NCI-H1105 (cell line): ENCODE measurements around the gene OR7G2.
"Not testable (repeated sequence)": the region's sequence is repeated elsewhere in the genome, so short reads cannot be mapped to it uniquely, and the experiment has no call there.

Experiments
- DNase-seq: peaks from one replicate; lab custom pipeline; 2025; lab: John Stamatoyannopoulos, UW

OR7G2 gene

GRCh38 chr19:9073806-9074205 lies 33.5 kb downstream of the OR7G2 start:
- no peak for DNase-seq

GRCh38 chr19:9071720-9072119 lies 35.6 kb downstream of the OR7G2 start:
- DNase-seq, result not testable (repeated sequence)

GRCh38 chr19:9070066-9070465 lies 37.2 kb downstream of the OR7G2 start:
- DNase-seq, result no peak

GRCh38 chr19:9065457-9066014 lies 41.7 kb downstream of the OR7G2 start:
- no peak for DNase-seq

DNA sequence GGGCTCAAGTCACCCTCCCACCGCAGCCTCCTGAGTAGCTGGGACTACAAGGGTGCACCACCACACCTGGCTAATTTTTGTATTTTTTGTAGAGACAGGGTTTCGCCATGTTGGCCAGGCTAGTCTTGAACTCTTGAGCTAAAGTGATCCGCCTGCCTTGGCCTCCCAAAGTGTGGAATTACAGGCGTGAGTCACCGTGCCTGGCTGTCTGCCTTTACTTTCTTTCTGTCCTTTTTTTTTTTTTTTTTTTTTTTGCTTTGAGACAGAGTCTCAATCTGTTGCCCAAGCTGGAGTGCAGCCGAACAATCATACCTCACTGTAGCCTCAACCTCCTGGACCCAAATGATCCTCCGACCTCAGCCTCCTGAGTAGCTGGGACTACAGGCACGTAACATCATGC lies 45.4 kb downstream of the OR7G2 start:
- DNase-seq, result no peak

GRCh38 chr19:9060564-9061340 lies 46.5 kb downstream of the OR7G2 start:
- DNase-seq, result no peak

- DNase-seq, result no peak
Measured at GRCh38 chr19:9058905-9059667, 48.2 kb downstream of the OR7G2 start.

DNA sequence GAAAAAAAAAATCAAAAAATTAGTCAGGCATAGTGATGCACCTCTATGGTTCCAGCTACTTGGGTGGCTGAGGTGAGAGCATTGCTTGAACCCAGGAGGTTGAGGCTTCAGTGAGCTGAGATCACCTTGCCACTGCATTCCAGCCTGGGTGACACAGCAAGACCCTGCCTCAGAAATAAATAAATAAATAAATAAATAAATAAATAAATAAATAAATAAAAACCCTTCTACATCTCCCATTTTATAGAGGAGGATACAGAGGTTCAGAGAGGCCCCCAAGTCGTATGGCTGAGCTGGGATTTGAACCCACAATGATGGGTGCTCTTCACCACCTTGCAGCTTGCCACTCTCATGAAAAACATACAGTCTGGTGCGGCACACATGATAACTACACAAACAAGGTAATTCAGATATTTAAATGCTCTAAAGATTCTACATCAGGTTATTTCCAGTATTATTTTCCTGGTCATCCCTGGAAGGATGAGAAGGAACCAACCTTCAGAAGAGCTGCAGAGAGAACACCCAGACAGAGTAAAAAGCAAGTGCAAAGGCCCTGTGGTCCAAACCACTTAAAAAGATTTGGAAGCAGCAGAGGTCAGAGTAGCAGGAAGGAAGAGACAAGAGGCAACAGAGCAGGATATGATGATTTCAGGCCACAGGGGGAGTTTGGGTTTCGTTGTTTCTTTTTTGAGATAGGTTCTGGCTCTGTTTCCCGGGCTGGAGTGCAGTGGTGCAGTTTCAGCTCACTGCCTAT lies 49.6 kb downstream of the OR7G2 start:
- no peak for DNase-seq

DNA sequence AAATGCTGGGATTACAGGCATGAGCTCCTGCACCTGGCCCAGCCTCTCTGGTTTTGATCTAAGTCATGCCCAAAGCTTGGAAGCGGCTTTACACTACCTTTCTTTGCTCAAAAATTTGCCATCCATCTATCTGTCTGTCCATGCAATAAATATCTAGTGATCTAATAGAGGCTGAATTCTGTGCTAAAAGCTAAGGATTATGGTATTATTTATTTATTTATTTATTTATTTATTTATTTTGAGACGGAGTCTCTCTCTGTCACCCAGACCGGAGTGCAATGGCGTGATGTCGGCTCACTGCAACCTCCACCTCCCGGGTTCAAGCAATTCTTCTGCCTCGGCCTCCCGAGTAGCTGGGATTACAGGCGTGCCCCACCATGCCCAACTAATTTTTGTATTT lies 51.1 kb downstream of the OR7G2 start:
- not testable (repeated sequence) for DNase-seq

GRCh38 chr19:9054765-9055164 lies 52.5 kb downstream of the OR7G2 start:
- DNase-seq, result no peak

DNA sequence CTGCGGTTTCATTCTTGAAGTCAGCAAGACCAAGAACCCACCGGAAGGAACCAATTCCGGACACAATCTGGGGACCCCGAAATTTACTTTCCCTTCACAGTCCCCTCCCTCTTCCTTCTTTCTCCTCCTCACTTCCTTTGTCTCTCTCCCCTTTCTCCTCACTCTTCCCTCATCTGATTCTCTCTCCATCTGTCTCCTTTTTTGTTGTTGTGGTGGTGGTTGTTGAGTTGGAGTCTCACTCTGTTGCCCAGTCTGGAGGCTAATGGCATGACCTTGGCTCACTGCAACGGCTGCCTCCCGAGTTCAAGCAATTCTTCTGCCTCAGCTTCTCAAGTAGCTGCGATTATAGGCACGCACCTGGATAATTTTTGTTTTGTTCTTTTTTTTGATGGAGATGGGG lies 53.1 kb downstream of the OR7G2 start:
- no peak for DNase-seq

DNA sequence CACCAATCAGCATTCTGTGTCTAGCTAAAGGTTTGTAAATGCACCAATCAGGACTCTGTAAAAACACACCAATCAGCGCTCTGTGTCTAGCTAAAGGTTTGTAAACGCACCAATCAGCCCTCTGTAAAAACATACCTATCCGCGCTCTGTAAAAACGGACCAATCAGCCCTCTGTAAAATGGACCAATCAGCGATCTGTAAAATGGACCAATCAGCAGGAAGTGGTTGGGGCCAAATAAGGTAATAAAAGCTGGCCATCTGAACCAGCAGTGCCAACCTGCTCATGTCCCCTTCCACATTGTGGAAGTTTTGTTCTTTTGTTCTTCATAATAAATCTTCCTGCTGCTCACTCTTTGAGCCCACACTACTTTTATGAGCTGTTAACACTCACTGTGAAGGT lies 53.6 kb downstream of the OR7G2 start:
- not testable (repeated sequence) for DNase-seq

DNA sequence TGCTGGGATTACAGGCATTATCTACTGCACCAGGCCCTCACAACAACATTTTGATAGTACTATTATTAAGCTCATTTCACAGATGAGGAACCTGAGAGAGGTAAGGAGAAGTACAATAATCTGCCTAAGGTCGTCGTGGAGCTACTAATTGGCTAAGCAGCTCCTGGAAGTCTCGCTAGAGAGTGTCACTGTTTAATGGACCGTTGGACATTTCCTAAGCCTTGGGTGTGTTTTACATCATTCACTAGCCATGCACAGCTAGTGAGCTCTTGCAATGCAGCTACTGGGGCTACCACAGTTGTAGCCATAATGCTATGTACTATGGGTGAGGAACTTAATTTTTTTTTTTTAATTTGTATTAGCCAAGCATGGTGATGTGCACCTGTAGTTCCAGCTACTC lies 54.4 kb downstream of the OR7G2 start:
- no peak for DNase-seq
